H9 (cell line): Measurements from ENCODE around the gene LRRC39. TPM values are rescaled to one million over a fixed set of nuclear protein-coding genes. Genes with fewer than 3 reads are reported as not detected.

Source experiments
- DNase-seq: peaks from one replicate; pipeline ENCODE4 v3.0.0-alpha.2; 2017
- H2AFZ ChIP-seq: one replicate; pipeline ENCODE4 v1.6.1; 2013; ENCODE audit warnings: mild to moderate bottlenecking, low read length, control low read depth, moderate library complexity
- H2AK5ac ChIP-seq: 2 replicates; pipeline ENCODE4 v1.6.1; 2013; ENCODE audit warnings: low read length, control low read depth, mixed read lengths; ENCODE audit not compliant: insufficient read length
- H2BK120ac ChIP-seq: one replicate; pipeline ENCODE4 v1.6.1; 2013; ENCODE audit warnings: low read depth, mild to moderate bottlenecking, low read length, control low read depth, inconsistent platforms; ENCODE audit not compliant: poor library complexity, severe bottlenecking
- H2BK12ac ChIP-seq: 2 replicates; pipeline ENCODE4 v1.6.1; 2013; ENCODE audit warnings: low read length, control low read depth, mixed read lengths, low read depth; ENCODE audit not compliant: insufficient read length
- H2BK15ac ChIP-seq: 2 replicates; pipeline ENCODE4 v1.6.1; 2013; ENCODE audit warnings: low read depth, low read length, control low read depth
- H2BK20ac ChIP-seq: one replicate; pipeline ENCODE4 v1.6.1; 2013; ENCODE audit warnings: low read depth, mild to moderate bottlenecking, low read length, control low read depth, inconsistent platforms; ENCODE audit not compliant: poor library complexity, severe bottlenecking
- H2BK5ac ChIP-seq: 2 replicates; pipeline ENCODE4 v1.6.1; 2013; ENCODE audit warnings: low read length, control low read depth, mixed read lengths; ENCODE audit not compliant: insufficient read length
- H3K14ac ChIP-seq: 2 replicates; pipeline ENCODE4 v1.6.1; 2013; ENCODE audit warnings: low read length, control low read depth; ENCODE audit not compliant: insufficient read depth
- H3K18ac ChIP-seq: 2 replicates; pipeline ENCODE4 v1.6.1; 2013; ENCODE audit warnings: low read depth, mild to moderate bottlenecking, mixed read lengths, low read length, control low read depth; ENCODE audit not compliant: insufficient read length
- H3K23ac ChIP-seq: 2 replicates; pipeline ENCODE4 v1.6.1; 2013; ENCODE audit warnings: low read length, control low read depth, mixed read lengths, low read depth; ENCODE audit not compliant: insufficient read length
- H3K23me2 ChIP-seq: 2 replicates; pipeline ENCODE4 v1.6.1; 2013; ENCODE audit warnings: low read depth, mild to moderate bottlenecking, mixed read lengths, low read length, control low read depth; ENCODE audit not compliant: insufficient read length, poor library complexity, severe bottlenecking
- H3K27ac ChIP-seq: 2 replicates; pipeline ENCODE4 v1.5.1; 2013; ENCODE audit warnings: low read length, control low read depth, mixed read lengths, low read depth; ENCODE audit not compliant: insufficient read length
- H3K27me3 ChIP-seq: 2 replicates; pipeline ENCODE4 v1.6.1; 2013; ENCODE audit warnings: low read length, control low read depth, inconsistent platforms; ENCODE audit not compliant: insufficient read depth
- H3K4ac ChIP-seq: 2 replicates; pipeline ENCODE4 v1.6.1; 2013; ENCODE audit warnings: low read depth, mild to moderate bottlenecking, control low read depth, inconsistent platforms, low read length, moderate library complexity
- H3K4me1 ChIP-seq: 2 replicates; pipeline ENCODE4 v1.6.1; 2013; ENCODE audit warnings: low read length, control low read depth, inconsistent platforms; ENCODE audit not compliant: insufficient read depth
- H3K4me2 ChIP-seq: 2 replicates; pipeline ENCODE4 v1.6.1; 2013; ENCODE audit warnings: low read length, control low read depth, mixed read lengths; ENCODE audit not compliant: insufficient read length, insufficient read depth
- H3K56ac ChIP-seq: 2 replicates; pipeline ENCODE4 v1.6.1; 2013; ENCODE audit warnings: low read depth, mild to moderate bottlenecking, mixed read lengths, low read length, control low read depth; ENCODE audit not compliant: insufficient read length
- H3K79me1 ChIP-seq: 2 replicates; pipeline ENCODE4 v1.6.1; 2013; ENCODE audit warnings: low read depth, mild to moderate bottlenecking, moderate library complexity, low read length, control low read depth, inconsistent platforms; ENCODE audit not compliant: insufficient read depth, poor library complexity, severe bottlenecking
- H3K79me2 ChIP-seq: 2 replicates; pipeline ENCODE4 v1.6.1; 2013; ENCODE audit warnings: low read length, control low read depth, inconsistent platforms; ENCODE audit not compliant: insufficient read depth
- H3K9ac ChIP-seq: 2 replicates; pipeline ENCODE4 v1.6.1; 2013; ENCODE audit warnings: low read length, control low read depth, mixed read lengths; ENCODE audit not compliant: insufficient read length; ENCODE audit errors: extremely low read depth
- H3K9me3 ChIP-seq: one replicate; pipeline ENCODE4 v1.6.1; 2013; ENCODE audit warnings: low read depth, low read length, inconsistent platforms; ENCODE audit not compliant: control insufficient read depth
- H3T11ph ChIP-seq: one replicate; pipeline ENCODE4 v1.6.1; 2013; ENCODE audit warnings: mild to moderate bottlenecking, low read length, control low read depth, inconsistent platforms
- H4K20me1 ChIP-seq: one replicate; pipeline ENCODE4 v1.6.1; 2013; ENCODE audit not compliant: control insufficient read depth, insufficient read length, insufficient read depth
- H4K5ac ChIP-seq: 2 replicates; pipeline ENCODE4 v1.6.1; 2013; ENCODE audit warnings: low read depth, mild to moderate bottlenecking, mixed read lengths, low read length, control low read depth; ENCODE audit not compliant: insufficient read length
- H4K8ac ChIP-seq: replicated peaks from 2 replicates; pipeline ENCODE4 v1.6.1; 2013; ENCODE audit warnings: low read length, control low read depth, mixed read lengths, low read depth; ENCODE audit not compliant: insufficient read length
- H4K91ac ChIP-seq: 2 replicates; pipeline ENCODE4 v1.6.1; 2013; ENCODE audit warnings: low read depth, mild to moderate bottlenecking, moderate library complexity, mixed read lengths, low read length, control low read depth; ENCODE audit not compliant: insufficient read length
- H3K27ac Mint-ChIP-seq, 3 experiments: 2 replicates in 2 of 3; 3 replicates in 1 of 3; pipeline ENCODE4 v1.8.0; 2020 to 2021; ENCODE audit warnings: mixed read lengths in 3 of 3, mild to moderate bottlenecking in 1 of 3, moderate library complexity in 1 of 3
- H3K27me3 Mint-ChIP-seq: 2 replicates; pipeline ENCODE4 v1.8.0; 2021; ENCODE audit warnings: low read depth, mild to moderate bottlenecking, moderate library complexity, mixed read lengths
- H3K36me3 Mint-ChIP-seq, 3 experiments: 2 replicates in 2 of 3; 3 replicates in 1 of 3; pipeline ENCODE4 v1.8.0; 2020 to 2021; ENCODE audit warnings: low read depth in 3 of 3, mixed read lengths in 3 of 3; ENCODE audit not compliant: insufficient read depth in 1 of 3
- H3K4me1 Mint-ChIP-seq, 2 experiments: 2 replicates each; pipeline ENCODE4 v1.8.0; 2020; ENCODE audit warnings: mixed read lengths in 2 of 2
- H3K4me3 Mint-ChIP-seq, 2 experiments: 2 replicates in 1 of 2; 3 replicates in 1 of 2; pipeline ENCODE4 v1.8.0; 2020 to 2021; ENCODE audit warnings: mild to moderate bottlenecking in 2 of 2, mixed read lengths in 2 of 2, moderate library complexity in 1 of 2
- H3K9me3 Mint-ChIP-seq, 2 experiments: 2 replicates in 1 of 2; 3 replicates in 1 of 2; pipeline ENCODE4 v1.8.0; 2020; ENCODE audit warnings: mild to moderate bottlenecking in 2 of 2, mixed read lengths in 2 of 2, moderate library complexity in 1 of 2
- WGBS: extraction: QIAGEN DNeasy Blood & Tissue Kit; methylation state at CpG from one replicate; pipeline ENCODE4 v1.1.7; 2013; ENCODE audit warnings: missing lambda C conversion rate, low lambda C conversion rate, mixed read lengths; ENCODE audit not compliant: insufficient read length; ENCODE audit errors: extremely low coverage; 5-methylcytosine and 5-hydroxymethylcytosine counted together
- total RNA-seq: library from RNA; stranded (reverse); gene quantifications from 2 replicates; pipeline ENCODE4 v1.2.1, GENCODE V29; 2021
- TF ChIP-seq, protein P1 (sequence below): fragments of 200-600 bp; sonication (generic); conservative IDR thresholded peaks from 3 replicates; pipeline ENCODE4 v1.8.0; 2021; ENCODE audit warnings: antibody characterized with exemption, mild to moderate bottlenecking

The LRRC39 gene
- total RNA-seq, 1 experiment from 2014 or later = 0.37 TPM

DNA sequence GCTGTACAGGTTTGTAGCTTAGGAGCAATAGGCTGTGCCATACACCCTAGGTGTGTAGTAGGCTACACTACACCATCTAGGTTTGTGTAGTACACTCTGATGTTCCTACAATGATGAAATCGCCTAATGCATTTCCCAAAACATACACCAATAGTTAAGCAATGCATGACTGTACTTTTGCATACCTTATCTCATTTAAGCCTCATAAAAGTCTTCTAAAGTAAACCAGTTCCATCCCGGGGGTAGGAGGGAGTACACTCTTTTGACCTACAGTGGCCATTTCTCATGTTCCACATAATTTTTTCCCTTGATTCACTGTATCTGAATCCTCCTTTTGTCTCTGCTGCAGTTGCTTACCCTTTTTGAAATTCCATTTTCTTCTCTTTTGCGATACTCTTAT, 32.9 kb downstream of the LRRC39 start:
- no peak for DNase-seq
- Histone ChIP-seq H3K9me3 (no peaks in the 10 kb centered on the region), H3K79me2 (no peaks in the 10 kb centered on the region; the same call in 1 of the 2 replicates), H3K4me1 (peaks cover 3% of the 10 kb centered on the region; the same call in 1 of the 2 replicates), H2BK12ac (no peak overlapping the region), H3K9ac (no peak overlapping the region), H2BK120ac (no peak overlapping the region), H2BK15ac (no peak overlapping the region), H3T11ph (no peak overlapping the region), H2BK5ac (no peak overlapping the region), H3K27ac (no peak overlapping the region), H3K23ac (no peak overlapping the region), H2AFZ (no peak overlapping the region), H4K20me1 (no peaks in the 10 kb centered on the region), H3K14ac (no peak overlapping the region), H3K4me2 (no peak overlapping the region), H2BK20ac (no peak overlapping the region), H3K56ac (no peak overlapping the region), H4K91ac (no peak overlapping the region), H3K79me1 (no peaks in the 10 kb centered on the region), H4K5ac (no peak overlapping the region), H4K8ac (no peak overlapping the region), H3K27me3 (no peaks in the 10 kb centered on the region), H3K23me2 (no peaks in the 10 kb centered on the region), H2AK5ac (no peak overlapping the region), H3K18ac (no peak overlapping the region), H3K4ac (no peak overlapping the region)
- peaks cover 8 to 57% (median 43%) of the 10 kb centered on the region in 3 experiments for H3K36me3 Mint-ChIP-seq
- H3K9me3 Mint-ChIP-seq = no peaks in the 10 kb centered on the region
- no peak overlapping the region; a peak in 1 of 7 replicates for H3K27ac Mint-ChIP-seq
- no peak overlapping the region for H3K4me3 Mint-ChIP-seq
- no CpG with 5 or more reads among the region's 3 CpGs for WGBS
- TF ChIP-seq, protein P1, sequence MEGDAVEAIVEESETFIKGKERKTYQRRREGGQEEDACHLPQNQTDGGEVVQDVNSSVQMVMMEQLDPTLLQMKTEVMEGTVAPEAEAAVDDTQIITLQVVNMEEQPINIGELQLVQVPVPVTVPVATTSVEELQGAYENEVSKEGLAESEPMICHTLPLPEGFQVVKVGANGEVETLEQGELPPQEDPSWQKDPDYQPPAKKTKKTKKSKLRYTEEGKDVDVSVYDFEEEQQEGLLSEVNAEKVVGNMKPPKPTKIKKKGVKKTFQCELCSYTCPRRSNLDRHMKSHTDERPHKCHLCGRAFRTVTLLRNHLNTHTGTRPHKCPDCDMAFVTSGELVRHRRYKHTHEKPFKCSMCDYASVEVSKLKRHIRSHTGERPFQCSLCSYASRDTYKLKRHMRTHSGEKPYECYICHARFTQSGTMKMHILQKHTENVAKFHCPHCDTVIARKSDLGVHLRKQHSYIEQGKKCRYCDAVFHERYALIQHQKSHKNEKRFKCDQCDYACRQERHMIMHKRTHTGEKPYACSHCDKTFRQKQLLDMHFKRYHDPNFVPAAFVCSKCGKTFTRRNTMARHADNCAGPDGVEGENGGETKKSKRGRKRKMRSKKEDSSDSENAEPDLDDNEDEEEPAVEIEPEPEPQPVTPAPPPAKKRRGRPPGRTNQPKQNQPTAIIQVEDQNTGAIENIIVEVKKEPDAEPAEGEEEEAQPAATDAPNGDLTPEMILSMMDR = no peak
- peaks cover 8 to 9% of the 10 kb centered on the region in 2 experiments for H3K4me1 Mint-ChIP-seq
- H3K27me3 Mint-ChIP-seq = no peaks in the 10 kb centered on the region
